ENCODE data around the gene KCNK3. TPM values are rescaled to one million over a fixed set of nuclear protein-coding genes. Genes with fewer than 3 reads are reported as not detected.

KCNK3 gene
- polyA plus RNA-seq, 1 of the 3 experiments (the other 2 are of a cell fraction) = 0.16 TPM

DNA sequence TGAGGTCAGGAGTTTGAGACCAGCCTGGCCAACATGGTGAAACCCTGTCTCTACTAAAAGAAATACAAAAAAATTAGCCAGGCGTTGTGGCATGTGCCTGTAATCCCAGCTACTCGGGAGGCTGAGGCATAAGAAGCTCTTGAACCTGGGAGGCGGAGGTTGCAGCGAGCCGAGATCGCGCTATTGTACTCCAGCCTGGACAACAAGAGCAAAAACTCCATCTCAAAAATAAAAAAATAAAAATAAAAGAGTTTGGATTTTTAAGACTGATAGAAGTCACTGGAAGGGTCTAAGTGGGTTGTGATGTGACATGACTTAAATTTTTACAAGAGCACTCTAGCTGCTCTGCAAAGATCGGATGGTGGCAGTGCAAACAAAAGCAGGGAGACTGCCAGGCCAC lies 15.9 kb downstream of the KCNK3 start:
- Histone ChIP-seq H3F3A (replicated peaks; ENCODE audit: insufficient read depth) (no peaks in the 10 kb centered on the region), H3K9me3 (no peaks in the 10 kb centered on the region), H3K4me1 (ENCODE audit: control insufficient read depth in 1 of 2, insufficient read depth in 2 of 2, low read depth in 1 of 2, low read length in 1 of 2) (peaks cover 9 to 44% of the 10 kb centered on the region in 2 experiments; a peak in 2 of 4 replicates), H3K36me3 (replicated peaks in 1 of 2; ENCODE audit: control insufficient read depth in 1 of 2, insufficient read depth in 2 of 2, low read length in 1 of 2) (no peaks in the 10 kb centered on the region), H3K9me2 (no peaks in the 10 kb centered on the region), H3K9ac (no peak overlapping the region), H2AFZ (ENCODE audit: low read depth) (no peak overlapping the region), H3K79me2 (ENCODE audit: insufficient read depth) (no peaks in the 10 kb centered on the region), H3K4me3 (ENCODE audit: low read depth in 2 of 2, low read length in 1 of 2) (no peak overlapping the region), H4K20me1 (ENCODE audit: insufficient read depth) (no peaks in the 10 kb centered on the region), H3K4me2 (no peak overlapping the region), H3K27me3 (ENCODE audit: insufficient read depth) (no peaks in the 10 kb centered on the region), H3K27ac (ENCODE audit: low read depth in 2 of 2, low read length in 1 of 2) (no peak overlapping the region)
- ChIA-PET POLR2A (interaction anchor here (0.6 kb wide), 1 partner anchor 25 kb away, joined by 4 read pairs; no protein-coding TSS in a partner anchor), CTCF (interaction anchor here (0.7 to 8.2 kb wide), 4 partner anchors 9 to 102 kb away, joined by 3 to 70 read pairs (median 12); no protein-coding TSS in a partner anchor)
- TF ChIP-seq FOXJ3 (CRISPR knock-in tag; IDR thresholded peaks at IDR 0.05) = no peak
- TF ChIP-seq, protein P1, sequence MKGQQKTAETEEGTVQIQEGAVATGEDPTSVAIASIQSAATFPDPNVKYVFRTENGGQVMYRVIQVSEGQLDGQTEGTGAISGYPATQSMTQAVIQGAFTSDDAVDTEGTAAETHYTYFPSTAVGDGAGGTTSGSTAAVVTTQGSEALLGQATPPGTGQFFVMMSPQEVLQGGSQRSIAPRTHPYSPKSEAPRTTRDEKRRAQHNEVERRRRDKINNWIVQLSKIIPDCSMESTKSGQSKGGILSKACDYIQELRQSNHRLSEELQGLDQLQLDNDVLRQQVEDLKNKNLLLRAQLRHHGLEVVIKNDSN (IDR thresholded peaks at IDR 0.05; ENCODE audit: borderline replicate concordance, low read depth) = no peak
- no peak for TF ChIP-seq RFX5 (IDR thresholded peaks at IDR 0.05; ENCODE audit: low read length)
- no peak for TF ChIP-seq RAD21 (IDR thresholded peaks at IDR 0.05; ENCODE audit: low read length)
- no peak for TF ChIP-seq MXI1 (IDR thresholded peaks at IDR 0.05; ENCODE audit: low read depth, low read length)
- TF ChIP-seq, protein P2, sequence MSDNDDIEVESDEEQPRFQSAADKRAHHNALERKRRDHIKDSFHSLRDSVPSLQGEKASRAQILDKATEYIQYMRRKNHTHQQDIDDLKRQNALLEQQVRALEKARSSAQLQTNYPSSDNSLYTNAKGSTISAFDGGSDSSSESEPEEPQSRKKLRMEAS (IDR thresholded peaks at IDR 0.05; ENCODE audit: low read depth) = no peak
- TF ChIP-seq, protein P3, sequence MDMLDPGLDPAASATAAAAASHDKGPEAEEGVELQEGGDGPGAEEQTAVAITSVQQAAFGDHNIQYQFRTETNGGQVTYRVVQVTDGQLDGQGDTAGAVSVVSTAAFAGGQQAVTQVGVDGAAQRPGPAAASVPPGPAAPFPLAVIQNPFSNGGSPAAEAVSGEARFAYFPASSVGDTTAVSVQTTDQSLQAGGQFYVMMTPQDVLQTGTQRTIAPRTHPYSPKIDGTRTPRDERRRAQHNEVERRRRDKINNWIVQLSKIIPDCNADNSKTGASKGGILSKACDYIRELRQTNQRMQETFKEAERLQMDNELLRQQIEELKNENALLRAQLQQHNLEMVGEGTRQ (IDR thresholded peaks at IDR 0.05; ENCODE audit: borderline replicate concordance, low read depth, low read length) = no peak
- no peak for TF ChIP-seq EP300 (IDR thresholded peaks at IDR 0.05; ENCODE audit: borderline replicate concordance in 1 of 2, low read depth in 1 of 2, low read length in 1 of 2)
- TF ChIP-seq, protein P4, sequence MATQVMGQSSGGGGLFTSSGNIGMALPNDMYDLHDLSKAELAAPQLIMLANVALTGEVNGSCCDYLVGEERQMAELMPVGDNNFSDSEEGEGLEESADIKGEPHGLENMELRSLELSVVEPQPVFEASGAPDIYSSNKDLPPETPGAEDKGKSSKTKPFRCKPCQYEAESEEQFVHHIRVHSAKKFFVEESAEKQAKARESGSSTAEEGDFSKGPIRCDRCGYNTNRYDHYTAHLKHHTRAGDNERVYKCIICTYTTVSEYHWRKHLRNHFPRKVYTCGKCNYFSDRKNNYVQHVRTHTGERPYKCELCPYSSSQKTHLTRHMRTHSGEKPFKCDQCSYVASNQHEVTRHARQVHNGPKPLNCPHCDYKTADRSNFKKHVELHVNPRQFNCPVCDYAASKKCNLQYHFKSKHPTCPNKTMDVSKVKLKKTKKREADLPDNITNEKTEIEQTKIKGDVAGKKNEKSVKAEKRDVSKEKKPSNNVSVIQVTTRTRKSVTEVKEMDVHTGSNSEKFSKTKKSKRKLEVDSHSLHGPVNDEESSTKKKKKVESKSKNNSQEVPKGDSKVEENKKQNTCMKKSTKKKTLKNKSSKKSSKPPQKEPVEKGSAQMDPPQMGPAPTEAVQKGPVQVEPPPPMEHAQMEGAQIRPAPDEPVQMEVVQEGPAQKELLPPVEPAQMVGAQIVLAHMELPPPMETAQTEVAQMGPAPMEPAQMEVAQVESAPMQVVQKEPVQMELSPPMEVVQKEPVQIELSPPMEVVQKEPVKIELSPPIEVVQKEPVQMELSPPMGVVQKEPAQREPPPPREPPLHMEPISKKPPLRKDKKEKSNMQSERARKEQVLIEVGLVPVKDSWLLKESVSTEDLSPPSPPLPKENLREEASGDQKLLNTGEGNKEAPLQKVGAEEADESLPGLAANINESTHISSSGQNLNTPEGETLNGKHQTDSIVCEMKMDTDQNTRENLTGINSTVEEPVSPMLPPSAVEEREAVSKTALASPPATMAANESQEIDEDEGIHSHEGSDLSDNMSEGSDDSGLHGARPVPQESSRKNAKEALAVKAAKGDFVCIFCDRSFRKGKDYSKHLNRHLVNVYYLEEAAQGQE (IDR thresholded peaks at IDR 0.05; ENCODE audit: low read depth, low read length) = no peak
- no peak for TF ChIP-seq TAF1 (IDR thresholded peaks at IDR 0.05; ENCODE audit: borderline replicate concordance, low read depth, low read length)
- TF ChIP-seq, protein P5, sequence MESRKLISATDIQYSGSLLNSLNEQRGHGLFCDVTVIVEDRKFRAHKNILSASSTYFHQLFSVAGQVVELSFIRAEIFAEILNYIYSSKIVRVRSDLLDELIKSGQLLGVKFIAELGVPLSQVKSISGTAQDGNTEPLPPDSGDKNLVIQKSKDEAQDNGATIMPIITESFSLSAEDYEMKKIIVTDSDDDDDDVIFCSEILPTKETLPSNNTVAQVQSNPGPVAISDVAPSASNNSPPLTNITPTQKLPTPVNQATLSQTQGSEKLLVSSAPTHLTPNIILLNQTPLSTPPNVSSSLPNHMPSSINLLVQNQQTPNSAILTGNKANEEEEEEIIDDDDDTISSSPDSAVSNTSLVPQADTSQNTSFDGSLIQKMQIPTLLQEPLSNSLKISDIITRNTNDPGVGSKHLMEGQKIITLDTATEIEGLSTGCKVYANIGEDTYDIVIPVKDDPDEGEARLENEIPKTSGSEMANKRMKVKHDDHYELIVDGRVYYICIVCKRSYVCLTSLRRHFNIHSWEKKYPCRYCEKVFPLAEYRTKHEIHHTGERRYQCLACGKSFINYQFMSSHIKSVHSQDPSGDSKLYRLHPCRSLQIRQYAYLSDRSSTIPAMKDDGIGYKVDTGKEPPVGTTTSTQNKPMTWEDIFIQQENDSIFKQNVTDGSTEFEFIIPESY (IDR thresholded peaks at IDR 0.05; ENCODE audit: borderline replicate concordance, low read depth) = no peak
- TF ChIP-seq, protein P6, sequence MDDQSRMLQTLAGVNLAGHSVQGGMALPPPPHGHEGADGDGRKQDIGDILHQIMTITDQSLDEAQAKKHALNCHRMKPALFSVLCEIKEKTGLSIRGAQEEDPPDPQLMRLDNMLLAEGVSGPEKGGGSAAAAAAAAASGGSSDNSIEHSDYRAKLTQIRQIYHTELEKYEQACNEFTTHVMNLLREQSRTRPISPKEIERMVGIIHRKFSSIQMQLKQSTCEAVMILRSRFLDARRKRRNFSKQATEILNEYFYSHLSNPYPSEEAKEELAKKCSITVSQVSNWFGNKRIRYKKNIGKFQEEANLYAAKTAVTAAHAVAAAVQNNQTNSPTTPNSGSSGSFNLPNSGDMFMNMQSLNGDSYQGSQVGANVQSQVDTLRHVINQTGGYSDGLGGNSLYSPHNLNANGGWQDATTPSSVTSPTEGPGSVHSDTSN (IDR thresholded peaks at IDR 0.05) = no peak
- no peak for TF ChIP-seq FOSL2 (IDR thresholded peaks at IDR 0.05; ENCODE audit: borderline replicate concordance, low read depth)
- no peak for TF ChIP-seq GABPA (IDR thresholded peaks at IDR 0.05; ENCODE audit: low read depth)
- TF ChIP-seq SIN3A (IDR thresholded peaks at IDR 0.05; ENCODE audit: borderline replicate concordance, low read depth, low read length) = no peak
- TF ChIP-seq, protein P7, sequence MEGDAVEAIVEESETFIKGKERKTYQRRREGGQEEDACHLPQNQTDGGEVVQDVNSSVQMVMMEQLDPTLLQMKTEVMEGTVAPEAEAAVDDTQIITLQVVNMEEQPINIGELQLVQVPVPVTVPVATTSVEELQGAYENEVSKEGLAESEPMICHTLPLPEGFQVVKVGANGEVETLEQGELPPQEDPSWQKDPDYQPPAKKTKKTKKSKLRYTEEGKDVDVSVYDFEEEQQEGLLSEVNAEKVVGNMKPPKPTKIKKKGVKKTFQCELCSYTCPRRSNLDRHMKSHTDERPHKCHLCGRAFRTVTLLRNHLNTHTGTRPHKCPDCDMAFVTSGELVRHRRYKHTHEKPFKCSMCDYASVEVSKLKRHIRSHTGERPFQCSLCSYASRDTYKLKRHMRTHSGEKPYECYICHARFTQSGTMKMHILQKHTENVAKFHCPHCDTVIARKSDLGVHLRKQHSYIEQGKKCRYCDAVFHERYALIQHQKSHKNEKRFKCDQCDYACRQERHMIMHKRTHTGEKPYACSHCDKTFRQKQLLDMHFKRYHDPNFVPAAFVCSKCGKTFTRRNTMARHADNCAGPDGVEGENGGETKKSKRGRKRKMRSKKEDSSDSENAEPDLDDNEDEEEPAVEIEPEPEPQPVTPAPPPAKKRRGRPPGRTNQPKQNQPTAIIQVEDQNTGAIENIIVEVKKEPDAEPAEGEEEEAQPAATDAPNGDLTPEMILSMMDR (IDR thresholded peaks at IDR 0.05) = no peak
- no peak for TF ChIP-seq SMC3 (IDR thresholded peaks at IDR 0.05; ENCODE audit: low read depth, low read length)
- TF ChIP-seq ELF1 (IDR thresholded peaks at IDR 0.05) = no peak
- no peak for TF ChIP-seq NRF1 (IDR thresholded peaks at IDR 0.05; ENCODE audit: low read depth, low read length)
- no peak for TF ChIP-seq TCF12 (IDR thresholded peaks at IDR 0.05)
- WGBS (ENCODE audit: low lambda C conversion rate) = 85% methylated on average over 8 of the region's 8 CpGs
- no peak for DNase-seq

All from SK-N-SH (cell line).